ENCODE measurements around the gene ZMYND15.
"Not testable (repeated sequence)": the region's sequence is repeated elsewhere in the genome, so short reads cannot be mapped to it uniquely, and the experiment has no call there.

The ZMYND15 gene, protein sequence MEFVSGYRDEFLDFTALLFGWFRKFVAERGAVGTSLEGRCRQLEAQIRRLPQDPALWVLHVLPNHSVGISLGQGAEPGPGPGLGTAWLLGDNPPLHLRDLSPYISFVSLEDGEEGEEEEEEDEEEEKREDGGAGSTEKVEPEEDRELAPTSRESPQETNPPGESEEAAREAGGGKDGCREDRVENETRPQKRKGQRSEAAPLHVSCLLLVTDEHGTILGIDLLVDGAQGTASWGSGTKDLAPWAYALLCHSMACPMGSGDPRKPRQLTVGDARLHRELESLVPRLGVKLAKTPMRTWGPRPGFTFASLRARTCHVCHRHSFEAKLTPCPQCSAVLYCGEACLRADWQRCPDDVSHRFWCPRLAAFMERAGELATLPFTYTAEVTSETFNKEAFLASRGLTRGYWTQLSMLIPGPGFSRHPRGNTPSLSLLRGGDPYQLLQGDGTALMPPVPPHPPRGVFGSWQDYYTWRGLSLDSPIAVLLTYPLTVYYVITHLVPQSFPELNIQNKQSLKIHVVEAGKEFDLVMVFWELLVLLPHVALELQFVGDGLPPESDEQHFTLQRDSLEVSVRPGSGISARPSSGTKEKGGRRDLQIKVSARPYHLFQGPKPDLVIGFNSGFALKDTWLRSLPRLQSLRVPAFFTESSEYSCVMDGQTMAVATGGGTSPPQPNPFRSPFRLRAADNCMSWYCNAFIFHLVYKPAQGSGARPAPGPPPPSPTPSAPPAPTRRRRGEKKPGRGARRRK

DNA sequence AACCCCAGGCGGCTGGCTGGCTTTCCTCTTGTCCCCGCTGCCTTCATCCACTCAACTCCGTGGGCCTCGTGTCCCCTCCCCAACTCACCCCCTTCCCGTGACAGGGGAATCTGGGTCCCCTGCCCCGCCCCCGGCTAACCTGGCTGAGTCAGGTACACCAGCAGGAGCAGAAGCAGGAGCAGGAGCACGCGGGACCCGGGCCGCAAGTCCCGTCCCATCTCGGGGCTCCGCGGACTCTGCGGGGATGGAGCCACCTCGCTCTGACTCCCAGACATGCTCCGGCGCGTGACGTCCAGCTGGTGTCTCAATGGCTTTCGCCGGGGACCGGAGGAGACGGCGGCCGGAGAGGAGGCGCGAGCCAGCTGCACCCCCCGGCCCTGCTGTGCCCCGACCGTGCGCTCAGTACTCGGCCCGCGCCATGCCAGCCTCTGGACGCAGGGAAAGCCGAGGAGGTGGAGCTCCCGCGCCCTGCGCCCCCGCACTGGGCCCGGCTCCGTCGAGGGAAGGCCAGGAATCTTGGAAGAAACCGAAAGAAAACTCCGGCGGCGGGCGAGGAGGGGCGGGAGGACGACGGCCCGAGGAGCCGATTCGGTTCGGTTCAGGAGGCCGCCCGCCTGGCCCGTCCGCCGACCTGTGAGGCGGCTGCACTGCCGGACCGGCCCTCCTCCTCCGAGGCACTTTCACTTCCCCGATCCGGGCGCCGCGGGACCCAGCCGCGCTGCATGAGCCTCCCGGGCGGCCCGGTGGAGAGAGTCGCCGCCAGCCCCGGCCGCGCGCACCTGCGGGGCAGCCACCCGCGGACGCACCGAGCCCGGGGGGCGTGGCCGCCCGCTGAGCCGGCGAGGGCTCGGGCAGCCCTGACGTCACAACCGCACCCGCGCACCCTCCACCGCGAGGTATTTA, at the start of gene ZMYND15, which contains the start of gene CXCL16:
TSS of gene ZMYND15 (plus strand) at position 712 of the 903 bp plus-strand sequence. CDS start 716 bp downstream, outside the sequence.
TSS of gene CXCL16 (minus strand) at position 807 of the 903 bp plus-strand sequence. CDS start at position 218, 589 bp downstream.
- no peak for DNase-seq

DNA sequence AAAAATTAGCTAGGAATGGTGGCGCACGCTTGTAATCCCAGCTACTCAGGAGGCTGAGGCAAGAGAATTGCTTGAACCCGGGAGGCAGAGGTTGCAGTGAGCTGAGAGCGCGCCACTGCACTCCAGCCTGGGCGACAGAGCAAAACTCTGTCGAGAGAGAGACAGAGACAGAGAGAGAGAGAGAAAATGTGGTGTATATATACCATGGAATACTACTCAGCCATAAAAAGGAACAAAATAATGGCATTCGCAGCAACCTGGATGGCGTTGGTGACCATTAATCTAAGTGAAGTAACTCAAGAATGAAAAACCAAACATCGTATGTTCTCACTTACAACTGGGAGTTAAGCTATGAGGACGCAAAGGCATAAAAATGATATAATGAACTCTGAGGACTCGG, 49.8 kb upstream of the ZMYND15 start:
- DNase-seq: not testable (repeated sequence)

DNA sequence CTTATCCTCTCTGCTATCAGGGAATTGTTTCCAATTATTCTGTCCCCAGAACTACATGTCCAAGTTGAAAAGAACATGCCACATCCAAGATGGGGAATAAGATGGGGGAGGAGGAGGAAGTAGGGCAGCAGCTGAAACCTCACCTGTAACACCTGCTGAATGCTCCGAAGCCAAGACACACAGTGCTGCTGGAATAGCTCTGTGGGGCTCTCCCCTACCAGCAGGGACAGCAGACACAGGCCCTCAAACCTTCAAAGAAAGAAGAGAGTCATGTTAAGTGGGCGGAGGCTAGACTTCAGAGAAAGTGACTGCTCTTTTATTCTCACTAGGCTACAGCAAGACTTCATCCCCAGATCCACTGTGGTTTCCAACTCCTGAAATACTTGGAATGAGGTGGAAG, 48.9 kb upstream of the ZMYND15 start:
- no peak for DNase-seq

DNA sequence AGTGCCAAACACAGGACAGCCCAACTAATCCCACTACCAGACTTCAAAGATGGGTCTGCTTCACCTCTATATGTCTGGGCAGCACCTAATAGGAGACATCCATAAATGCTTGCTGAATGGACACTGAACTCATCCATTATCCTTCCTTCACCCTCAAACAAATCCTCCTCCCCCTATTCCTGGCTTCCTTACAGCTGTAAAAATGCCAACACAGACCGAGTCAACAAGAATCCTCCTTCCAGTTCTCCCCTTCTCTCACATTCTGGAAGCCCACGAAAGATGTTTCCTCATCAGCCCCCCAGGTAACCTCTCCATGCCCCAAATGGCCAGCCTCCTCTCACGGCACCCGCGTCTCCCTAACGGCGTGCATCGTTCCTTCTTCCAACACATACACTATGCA, 47.9 kb upstream of the ZMYND15 start:
- no peak for DNase-seq

DNA sequence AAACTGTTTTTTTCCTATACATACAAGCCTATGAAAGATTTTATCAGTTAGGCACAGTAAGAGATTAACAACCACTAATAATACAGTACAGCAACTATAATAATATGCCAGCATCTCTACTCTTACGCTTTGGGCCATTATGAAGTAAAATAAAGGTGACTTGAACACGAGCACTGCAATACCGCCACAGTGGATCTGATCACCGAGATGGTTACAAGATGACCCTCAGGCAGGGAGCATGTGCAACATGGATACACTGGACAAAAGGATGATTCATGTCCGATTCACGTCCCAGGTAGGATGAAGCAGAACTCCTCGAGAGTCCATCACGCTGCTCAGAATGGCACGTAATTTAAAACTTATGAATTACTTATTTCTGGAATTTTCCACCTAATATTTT, 46.2 kb upstream of the ZMYND15 start:
- no peak for DNase-seq

DNA sequence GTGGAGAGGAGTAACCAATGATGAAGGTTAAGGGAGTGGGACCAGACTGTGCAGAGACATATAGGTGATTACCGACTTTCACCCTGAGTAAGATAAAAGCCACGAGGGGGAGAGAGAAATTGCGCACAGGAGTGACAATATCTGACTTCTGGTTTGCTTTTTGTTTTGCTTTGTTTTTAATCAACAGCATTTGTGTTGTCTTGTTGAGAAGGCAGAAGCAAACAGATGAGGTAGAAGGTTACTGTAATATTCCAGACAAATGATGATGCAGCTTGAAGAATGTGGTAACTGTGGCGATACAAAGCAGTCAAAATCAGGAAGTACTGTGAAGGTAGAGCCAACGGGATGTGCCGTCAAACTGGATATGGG, 43.2 kb upstream of the ZMYND15 start:
- no peak for DNase-seq

DNA sequence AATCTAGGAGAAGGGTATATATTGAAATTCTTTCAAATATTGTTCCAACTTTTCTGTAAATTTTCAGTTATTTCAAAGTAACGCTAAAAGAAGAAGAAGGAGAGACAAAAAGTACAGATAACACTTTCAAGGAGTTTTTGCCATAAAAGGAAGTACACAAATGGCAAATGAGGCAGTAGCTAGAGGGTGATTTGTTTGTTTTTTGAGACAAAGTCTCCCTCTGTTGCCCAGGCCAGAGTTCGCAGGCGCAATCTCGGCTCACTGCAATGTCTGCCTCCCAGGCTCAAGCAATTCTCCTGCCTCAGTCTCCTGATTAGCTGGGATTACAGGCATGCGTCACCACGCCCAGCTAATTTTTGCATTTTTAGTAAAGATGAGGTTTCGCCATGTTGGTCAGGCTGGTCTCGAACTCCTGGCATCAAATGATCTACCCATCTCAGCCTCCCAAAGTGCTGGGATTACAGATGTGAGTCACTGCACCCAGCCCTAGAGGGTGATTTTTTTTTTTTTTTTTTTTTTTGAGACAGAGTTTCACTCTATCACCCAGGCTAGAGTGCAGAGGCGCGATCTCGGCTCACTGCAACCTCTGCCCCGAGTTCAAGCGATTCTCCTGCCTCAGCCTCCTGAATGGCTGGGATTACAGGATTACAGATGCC, 40.1 kb upstream of the ZMYND15 start:
- not testable (repeated sequence) for DNase-seq

DNA sequence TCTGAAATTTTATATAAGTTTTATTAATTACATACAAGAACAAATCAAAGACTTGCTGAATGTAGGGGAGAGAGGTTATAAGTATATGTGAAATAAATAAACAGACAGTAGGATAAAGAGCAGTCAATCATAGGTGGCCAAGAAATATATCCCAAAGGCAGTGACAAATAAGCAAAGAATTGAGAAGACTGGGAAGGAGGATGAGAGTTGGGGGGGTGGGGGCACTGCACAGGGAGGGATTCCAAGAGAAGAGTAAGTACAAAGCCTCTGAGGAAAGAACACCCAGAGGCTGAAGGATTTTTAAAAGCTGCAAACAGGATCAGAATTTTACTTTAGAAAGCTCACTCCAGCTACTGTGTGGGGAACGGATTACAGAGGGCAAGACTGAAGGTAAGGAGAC, 38.5 kb upstream of the ZMYND15 start:
- no peak for DNase-seq

DNA sequence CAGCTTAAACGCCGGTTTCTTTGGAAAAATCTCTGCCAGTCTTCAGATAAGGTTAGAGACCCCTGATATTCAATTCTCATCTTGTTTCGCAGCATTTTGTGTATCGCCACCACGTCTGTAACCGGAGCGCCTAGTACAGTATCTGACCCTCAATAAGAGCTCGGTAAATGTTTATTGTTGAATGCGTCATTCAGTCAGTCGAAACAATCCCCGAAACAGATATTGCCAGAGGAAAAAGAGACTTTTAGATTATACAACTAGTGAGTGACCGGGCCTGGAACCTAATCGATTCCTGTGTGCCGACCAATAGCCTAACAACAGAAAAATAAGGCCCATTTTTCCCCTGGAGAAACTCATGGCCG, 36.3 kb upstream of the ZMYND15 start:
- no peak for DNase-seq

DNA sequence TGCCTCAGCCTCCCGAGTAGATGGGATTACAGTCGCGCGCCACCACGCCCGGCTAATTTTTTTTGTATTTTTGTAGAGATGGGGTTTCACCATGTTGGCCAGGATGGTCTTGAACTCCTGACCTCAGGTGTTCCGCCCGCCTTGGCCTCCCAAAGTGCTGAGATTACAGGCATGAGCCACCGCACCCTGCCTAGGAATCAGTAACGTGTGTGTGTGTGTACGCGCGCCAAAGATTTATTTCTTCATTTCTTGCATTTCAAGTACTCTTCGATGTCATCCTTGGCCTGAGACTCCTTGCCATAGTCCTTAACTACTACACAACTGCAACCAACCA, 35.1 kb upstream of the ZMYND15 start:
- not testable (repeated sequence) for DNase-seq

DNA sequence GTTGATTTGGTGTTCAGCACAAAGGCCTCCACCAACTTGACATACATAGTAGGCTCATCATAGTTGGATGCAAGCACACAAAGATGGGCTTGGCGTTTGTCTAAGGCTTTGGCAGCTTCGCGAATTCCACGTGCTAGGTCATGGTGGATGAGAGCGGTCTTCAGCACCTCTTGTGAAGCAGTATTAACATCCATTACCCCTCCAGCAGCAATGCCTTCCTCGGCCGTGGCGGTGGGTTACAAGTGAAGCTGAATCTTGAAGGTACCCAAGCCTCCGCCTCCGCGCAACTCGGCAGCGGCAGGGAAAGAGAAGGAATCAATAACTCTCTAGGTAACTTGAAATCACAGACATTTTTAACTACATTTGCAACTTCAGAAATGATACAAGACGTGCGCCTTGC, 34.6 kb upstream of the ZMYND15 start:
- DNase-seq: no peak

DNA sequence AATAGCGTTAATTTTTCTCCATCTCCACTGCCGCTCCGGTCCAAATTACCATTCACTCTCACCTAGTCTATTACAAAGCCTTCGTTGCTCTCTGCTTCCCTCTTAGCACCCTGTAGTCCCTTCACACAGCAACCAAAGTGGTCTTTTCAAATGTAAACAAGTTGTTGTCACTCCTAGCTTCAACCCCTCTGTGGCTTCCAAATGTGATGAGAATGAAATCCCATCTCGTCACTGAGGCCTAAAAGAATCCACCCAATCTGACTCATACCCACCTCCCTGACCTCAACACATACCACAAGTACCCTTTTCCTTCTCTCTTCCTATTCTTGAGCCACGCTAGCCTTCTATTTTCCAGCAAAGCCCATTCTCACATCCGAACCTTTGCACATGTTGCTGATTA, 33.5 kb upstream of the ZMYND15 start:
- no peak for DNase-seq

DNA sequence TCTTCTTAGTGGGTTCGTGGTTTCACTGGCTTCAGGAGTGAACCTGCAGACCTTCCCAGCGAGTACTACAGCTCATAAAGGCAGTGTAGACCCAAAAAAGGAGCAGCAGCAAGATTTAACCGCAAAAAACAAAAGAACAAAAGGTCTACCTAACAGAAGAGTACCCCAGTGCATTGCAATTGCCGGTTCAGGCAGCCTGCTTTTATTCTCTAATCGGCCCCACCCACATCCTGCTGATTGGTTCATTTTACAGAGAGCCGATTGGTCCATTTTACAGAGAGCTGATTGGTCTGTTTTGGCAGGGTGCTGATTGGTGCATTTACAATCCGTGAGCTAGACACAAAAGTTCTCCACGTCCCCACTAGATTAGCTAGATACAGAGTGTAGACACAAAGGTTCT, 31.2 kb upstream of the ZMYND15 start:
- peak; percentile 79 for DNase-seq

DNA sequence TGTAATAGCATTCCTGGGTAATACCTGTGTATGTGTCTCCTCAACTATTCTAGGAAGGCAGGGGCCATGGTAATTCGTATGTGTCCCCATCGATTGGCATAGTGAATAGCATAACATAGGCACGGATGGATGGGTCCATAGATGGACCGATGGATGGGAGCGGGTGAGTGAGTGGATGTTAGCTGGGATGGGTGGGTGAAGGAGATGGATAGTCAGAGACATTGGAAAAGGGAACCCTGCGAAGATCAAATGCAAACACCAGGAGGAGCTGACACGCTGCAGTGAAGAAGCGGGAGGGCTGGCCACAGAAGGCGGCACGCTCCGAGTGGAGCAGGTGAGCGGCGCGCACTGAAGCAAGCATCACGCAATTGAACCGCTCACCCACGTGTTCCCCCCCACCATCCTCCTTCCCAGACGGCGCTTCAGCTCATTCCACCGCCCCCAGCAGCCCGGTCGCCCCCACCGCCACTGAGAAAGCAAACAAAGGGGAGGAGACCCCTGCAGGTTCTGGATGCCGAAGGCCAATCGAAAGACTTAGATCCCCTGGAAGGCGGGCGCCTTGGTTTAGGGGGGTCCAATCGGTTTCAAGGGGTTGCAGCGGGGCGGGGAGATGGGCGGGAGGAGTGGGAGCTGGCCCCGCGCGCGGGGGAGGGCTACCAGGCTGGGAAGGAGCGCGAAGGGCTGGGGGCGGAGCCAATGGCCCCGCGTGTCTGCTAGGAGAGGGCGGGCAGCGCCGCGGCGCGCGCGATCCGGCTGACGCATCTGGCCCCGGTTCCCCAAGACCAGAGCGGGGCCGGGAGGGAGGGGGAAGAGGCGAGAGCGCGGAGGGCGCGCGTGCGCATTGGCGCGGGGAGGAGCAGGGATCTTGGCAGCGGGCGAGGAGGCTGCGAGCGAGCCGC, 29.6 kb upstream of the ZMYND15 start, which contains the start of gene ARRB2:
TSS of gene ARRB2 (plus strand) at position 839 of the 899 bp plus-strand sequence. CDS start 90 bp downstream, outside the sequence.
- DNase-seq: peak; percentile 98

DNA sequence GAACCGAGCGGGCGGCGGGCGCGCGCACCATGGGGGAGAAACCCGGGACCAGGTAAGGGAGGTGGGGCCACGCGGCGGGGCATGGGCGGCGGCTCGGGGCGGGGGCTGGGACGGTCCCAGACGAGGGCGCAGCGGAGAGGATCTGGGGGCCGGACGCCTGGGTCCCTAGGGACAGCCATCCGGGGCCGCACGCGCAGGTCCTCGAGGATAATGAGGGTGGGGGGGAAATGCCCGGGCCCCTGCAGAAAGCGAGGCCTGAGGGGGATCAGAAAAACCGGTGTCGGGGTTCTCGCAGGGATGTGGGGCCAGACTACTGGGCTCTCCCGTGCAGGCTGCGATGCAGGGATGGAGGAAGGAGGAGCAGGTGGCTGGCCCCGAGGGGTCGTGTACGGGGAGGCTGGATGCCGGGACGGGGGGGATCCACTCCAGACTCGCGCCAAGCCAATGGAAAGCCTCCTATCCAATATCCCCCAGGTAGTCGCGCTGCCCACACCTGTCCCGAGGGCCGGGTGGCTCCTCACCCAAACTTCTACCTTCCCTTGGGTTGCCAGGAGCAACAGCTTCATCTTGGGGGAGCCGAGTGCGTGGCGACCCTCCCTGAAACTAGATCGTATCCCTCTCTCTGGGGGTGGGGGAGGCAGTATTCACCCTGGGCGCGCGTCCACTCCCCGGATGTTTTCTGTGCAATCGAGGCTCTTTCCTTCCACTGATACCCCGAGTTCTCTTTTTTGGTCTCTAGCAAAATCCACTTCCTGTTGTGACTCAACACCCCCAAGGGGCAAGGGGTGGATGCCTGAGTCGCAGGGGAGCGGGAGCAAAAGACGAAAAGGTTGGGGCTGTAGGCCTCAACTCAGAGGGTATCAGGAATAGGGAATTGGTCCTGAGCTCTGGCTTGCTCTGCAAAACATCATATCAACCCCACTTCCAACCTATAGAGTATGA, 28.7 kb upstream of the ZMYND15 start:
- peak; percentile 26 for DNase-seq

DNA sequence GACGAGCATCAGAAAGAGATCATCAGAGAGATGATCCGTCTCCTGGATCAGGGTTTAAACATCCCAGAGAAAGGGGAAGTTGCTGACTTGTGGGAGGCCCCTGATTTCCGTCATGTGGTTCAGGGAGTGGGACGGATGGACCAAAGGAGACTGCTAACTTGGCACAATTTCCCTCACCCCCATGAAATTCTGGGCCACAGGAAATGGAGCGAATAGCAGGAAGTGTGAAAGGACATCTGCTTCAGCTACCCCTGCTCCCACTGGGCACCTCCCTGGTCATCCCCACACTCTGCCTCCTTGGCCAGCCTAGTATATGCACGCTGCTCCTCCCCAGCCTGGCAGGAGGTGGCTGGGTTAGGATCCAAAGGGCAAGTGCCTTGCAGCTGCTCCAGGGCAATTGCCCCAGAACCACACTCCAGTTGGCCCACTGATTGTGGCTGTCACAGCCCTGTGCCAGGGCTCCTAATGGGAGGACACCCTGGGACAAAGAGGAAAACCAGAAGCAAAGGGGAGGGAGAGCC, 27.9 kb upstream of the ZMYND15 start:
- DNase-seq: peak; percentile 43

DNA sequence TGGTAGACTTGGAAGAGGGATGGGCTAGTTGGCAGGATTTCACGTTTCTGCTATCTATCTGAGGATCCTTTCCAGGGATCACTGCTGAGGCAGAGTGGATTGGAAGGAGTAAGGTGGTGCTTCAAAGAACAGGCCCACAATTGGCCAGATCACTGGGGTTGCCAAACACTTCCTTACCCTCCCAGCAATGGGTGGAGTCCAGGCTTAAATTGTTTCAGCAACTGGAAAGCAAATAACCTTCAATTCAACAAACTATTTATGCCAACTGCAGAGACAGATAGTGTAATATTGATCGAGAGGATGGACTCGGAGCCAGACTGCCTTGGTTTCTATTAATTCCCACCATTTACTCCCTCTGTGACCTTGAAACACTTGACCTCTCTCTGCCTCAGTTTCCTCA, 27.1 kb upstream of the ZMYND15 start:
- DNase-seq: peak; percentile 22

DNA sequence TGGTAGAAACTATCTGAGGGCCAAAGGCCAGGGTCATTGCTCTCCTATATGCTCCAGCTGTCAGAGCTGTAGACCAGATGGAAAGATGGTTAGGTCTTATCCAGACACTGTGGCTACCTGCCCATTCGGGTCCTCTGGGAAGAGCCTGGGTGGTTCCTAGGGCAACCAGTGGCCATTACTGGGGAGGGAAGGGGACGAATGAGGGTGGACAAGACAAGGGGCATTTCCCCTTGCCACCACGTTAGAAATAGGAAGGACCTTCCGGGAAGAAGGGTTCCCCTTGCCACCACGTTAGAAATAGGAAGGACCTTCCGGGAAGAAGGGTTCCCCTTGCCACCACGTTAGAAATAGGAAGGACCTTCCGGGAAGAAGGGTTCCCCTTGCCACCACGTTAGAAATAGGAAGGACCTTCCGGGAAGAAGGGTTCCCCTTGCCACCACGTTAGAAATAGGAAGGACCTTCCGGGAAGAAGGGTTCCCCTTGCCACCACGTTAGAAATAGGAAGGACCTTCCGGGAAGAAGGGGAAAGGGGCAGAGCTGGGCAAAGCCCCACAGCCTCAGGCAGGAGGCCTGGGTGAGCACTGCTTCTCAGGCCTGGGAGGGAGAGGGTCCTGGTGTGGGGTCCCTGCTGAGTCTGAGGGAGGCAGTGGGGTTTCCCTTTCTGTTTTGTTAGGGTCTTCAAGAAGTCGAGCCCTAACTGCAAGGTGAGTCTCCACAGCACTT, 25.1 kb upstream of the ZMYND15 start:
- not testable (repeated sequence) for DNase-seq

DNA sequence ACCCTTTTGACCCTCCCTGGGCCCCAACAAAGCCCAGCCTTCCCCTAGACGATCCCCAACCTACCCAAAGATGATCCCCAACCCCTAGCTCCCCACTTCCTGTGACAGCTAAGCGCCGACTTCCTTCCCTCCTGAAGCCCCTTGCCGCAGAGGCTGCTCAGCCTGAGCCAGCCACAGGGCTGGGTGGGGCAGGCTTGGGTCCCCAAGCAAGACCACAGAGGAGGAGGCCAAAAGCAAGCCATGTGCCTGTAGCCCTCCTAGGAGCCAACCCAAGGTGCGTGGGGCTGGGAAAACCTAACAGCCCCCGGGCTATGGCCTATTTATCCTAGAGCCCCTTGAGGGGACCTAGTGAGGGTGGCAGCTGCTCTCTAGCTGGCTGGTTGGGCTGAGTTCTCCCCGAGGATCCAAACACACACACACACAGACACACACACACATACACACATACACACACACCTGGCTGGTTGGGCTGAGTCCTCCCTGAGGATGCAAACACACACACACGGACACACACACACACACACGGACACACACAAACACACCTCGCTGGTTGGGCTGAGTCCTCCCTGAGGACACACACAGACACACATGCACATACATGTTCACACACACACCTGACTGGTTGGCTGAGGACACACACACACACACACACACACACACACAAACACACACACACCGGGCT, 24.4 kb upstream of the ZMYND15 start:
- no peak for DNase-seq

All from hematopoietic multipotent progenitor cell treated with erythropoietin and hydrocortisone succinate and interleukin-3 and kit ligand, for 8 days (in vitro differentiated cells).